Hepatocyte (in vitro differentiated cells): Measurements from ENCODE around the gene GJA9.

Source experiments
- EZH2 ChIP-seq: fragments of 200-600 bp; sonication (generic); IDR thresholded peaks from 2 replicates; pipeline ENCODE4 v1.6.1; 2016; ENCODE audit warnings: antibody characterized with exemption, mild to moderate bottlenecking, borderline replicate concordance
- EZH2phosphoT487 ChIP-seq: fragments of 200-600 bp; sonication (generic); IDR thresholded peaks from one replicate; pipeline ENCODE4 v1.6.1; 2018; ENCODE audit warnings: antibody characterized with exemption, mild to moderate bottlenecking, low read depth, moderate library complexity; ENCODE audit not compliant: unreplicated experiment, severe bottlenecking
- TF ChIP-seq, protein P1 (sequence below): fragments of 200-600 bp; sonication (generic); IDR thresholded peaks from 2 replicates; pipeline ENCODE4 v1.5.1; 2016; ENCODE audit warnings: antibody characterized with exemption, mild to moderate bottlenecking; ENCODE audit not compliant: poor library complexity

DNA sequence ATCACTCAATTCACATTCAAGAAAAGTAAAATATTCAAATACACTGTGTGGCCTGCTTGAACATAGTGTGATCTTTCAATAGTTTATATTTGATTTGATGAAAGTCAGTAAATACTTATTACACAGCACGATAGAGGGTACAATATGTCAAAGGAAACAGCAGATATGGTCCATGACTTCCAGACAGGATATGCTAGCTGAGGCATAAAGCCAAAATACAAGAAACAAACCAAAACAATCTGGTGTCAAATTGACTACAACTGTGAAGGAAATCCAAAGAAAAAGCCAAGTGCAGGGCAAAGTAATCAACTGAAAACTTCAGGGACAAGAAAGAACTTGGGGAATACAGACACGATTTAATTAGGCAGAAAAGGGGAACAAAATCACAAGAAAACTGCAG lies 41.1 kb downstream of the GJA9 start:
- TF ChIP-seq, protein P1, sequence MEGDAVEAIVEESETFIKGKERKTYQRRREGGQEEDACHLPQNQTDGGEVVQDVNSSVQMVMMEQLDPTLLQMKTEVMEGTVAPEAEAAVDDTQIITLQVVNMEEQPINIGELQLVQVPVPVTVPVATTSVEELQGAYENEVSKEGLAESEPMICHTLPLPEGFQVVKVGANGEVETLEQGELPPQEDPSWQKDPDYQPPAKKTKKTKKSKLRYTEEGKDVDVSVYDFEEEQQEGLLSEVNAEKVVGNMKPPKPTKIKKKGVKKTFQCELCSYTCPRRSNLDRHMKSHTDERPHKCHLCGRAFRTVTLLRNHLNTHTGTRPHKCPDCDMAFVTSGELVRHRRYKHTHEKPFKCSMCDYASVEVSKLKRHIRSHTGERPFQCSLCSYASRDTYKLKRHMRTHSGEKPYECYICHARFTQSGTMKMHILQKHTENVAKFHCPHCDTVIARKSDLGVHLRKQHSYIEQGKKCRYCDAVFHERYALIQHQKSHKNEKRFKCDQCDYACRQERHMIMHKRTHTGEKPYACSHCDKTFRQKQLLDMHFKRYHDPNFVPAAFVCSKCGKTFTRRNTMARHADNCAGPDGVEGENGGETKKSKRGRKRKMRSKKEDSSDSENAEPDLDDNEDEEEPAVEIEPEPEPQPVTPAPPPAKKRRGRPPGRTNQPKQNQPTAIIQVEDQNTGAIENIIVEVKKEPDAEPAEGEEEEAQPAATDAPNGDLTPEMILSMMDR, result no peak
- TF ChIP-seq EZH2 (no peak), EZH2phosphoT487 (no peak)
